ENCODE results near the gene ZSWIM1. TPM values are rescaled to one million over a fixed set of nuclear protein-coding genes. Genes with fewer than 3 reads are reported as not detected.

ZSWIM1 gene
- total and polyA plus RNA-seq, 4 donors = 2.9 to 8.2 (median 4.3) TPM

- 47 to 64% methylated on average over 7 of the region's 7 CpGs for WGBS, 2 donors
- ATAC-seq (ENCODE audit: low FRiP score) (no peak), DNase-seq (no peak)
- H3K4me3 ChIP-seq (ENCODE audit: low read length in 2 of 2) = no peak overlapping the region
- H3K9me3 ChIP-seq (ENCODE audit: control insufficient read depth, low read length) = no peaks in the 10 kb centered on the region
- no peaks in the 10 kb centered on the region for H3K4me1 ChIP-seq (ENCODE audit: control insufficient read depth in 1 of 2, insufficient read depth in 2 of 2, low read length in 2 of 2)
- H3K27me3 ChIP-seq (ENCODE audit: control insufficient read depth in 1 of 2, insufficient read depth in 2 of 2, low read length in 1 of 2) = no peaks in the 10 kb centered on the region
- intact Hi-C loops (cut with DNase I) = no loop called here
- H3K27ac ChIP-seq (ENCODE audit: low read depth in 1 of 2, low read length in 2 of 2) = no peak overlapping the region
- H3K36me3 ChIP-seq (ENCODE audit: control insufficient read depth in 1 of 2, insufficient read depth in 2 of 2, low read length in 1 of 2) = no peaks in the 10 kb centered on the region
These were observed 20.3 kb upstream of the ZSWIM1 start for GRCh38 chr20:45860560-45861220.

- no peaks in the 10 kb centered on the region for H3K4me1 ChIP-seq (ENCODE audit: control insufficient read depth in 1 of 2, insufficient read depth in 2 of 2, low read length in 2 of 2)
- H3K9me3 ChIP-seq (ENCODE audit: control insufficient read depth, low read length) = no peaks in the 10 kb centered on the region
- H3K36me3 ChIP-seq (ENCODE audit: control insufficient read depth in 1 of 2, insufficient read depth in 2 of 2, low read length in 1 of 2) = no peaks in the 10 kb centered on the region
- 85 to 86% methylated on average over 7 of the region's 7 CpGs for WGBS, 2 donors
- intact Hi-C loops (cut with DNase I) = no loop called here
- no peak for ATAC-seq (ENCODE audit: low FRiP score)
- no peak overlapping the region for H3K4me3 ChIP-seq (ENCODE audit: low read length in 2 of 2)
- no peaks in the 10 kb centered on the region for H3K27me3 ChIP-seq (ENCODE audit: control insufficient read depth in 1 of 2, insufficient read depth in 2 of 2, low read length in 1 of 2)
- DNase-seq = no peak
- no peak overlapping the region for H3K27ac ChIP-seq (ENCODE audit: low read depth in 1 of 2, low read length in 2 of 2)
These were observed 19.6 kb upstream of the ZSWIM1 start for GRCh38 chr20:45861221-45862075.

- intact Hi-C loops (cut with DNase I) = no loop called here
- no peaks in the 10 kb centered on the region for H3K36me3 ChIP-seq (ENCODE audit: control insufficient read depth in 1 of 2, insufficient read depth in 2 of 2, low read length in 1 of 2)
- H3K27me3 ChIP-seq (ENCODE audit: control insufficient read depth in 1 of 2, insufficient read depth in 2 of 2, low read length in 1 of 2) = no peaks in the 10 kb centered on the region
- no peak overlapping the region for H3K27ac ChIP-seq (ENCODE audit: low read depth in 1 of 2, low read length in 2 of 2)
- WGBS, 2 donors = 88 to 91% methylated on average over 7 of the region's 7 CpGs
- H3K9me3 ChIP-seq (ENCODE audit: control insufficient read depth, low read length) = no peaks in the 10 kb centered on the region
- H3K4me3 ChIP-seq (ENCODE audit: low read length in 2 of 2) = no peak overlapping the region
- ATAC-seq (ENCODE audit: low FRiP score) (no peak), DNase-seq (no peak)
- H3K4me1 ChIP-seq (ENCODE audit: control insufficient read depth in 1 of 2, insufficient read depth in 2 of 2, low read length in 2 of 2) = no peaks in the 10 kb centered on the region
These were observed 17.2 kb upstream of the ZSWIM1 start for GRCh38 chr20:45863543-45864470.

GRCh38 chr20:45866454-45866853 lies 14.6 kb upstream of the ZSWIM1 start:
- Histone ChIP-seq H3K27ac (ENCODE audit: low read depth in 1 of 2, low read length in 2 of 2) (no peak overlapping the region), H3K27me3 (ENCODE audit: control insufficient read depth in 1 of 2, insufficient read depth in 2 of 2, low read length in 1 of 2) (no peaks in the 10 kb centered on the region), H3K9me3 (ENCODE audit: control insufficient read depth, low read length) (no peaks in the 10 kb centered on the region), H3K4me3 (ENCODE audit: low read length in 2 of 2) (no peak overlapping the region), H3K4me1 (ENCODE audit: control insufficient read depth in 1 of 2, insufficient read depth in 2 of 2, low read length in 2 of 2) (no peaks in the 10 kb centered on the region), H3K36me3 (ENCODE audit: control insufficient read depth in 1 of 2, insufficient read depth in 2 of 2, low read length in 1 of 2) (no peaks in the 10 kb centered on the region)
- 95% methylated on average over 5 of the region's 5 CpGs for WGBS, 2 donors
- DNase-seq = no peak
- intact Hi-C loops (cut with DNase I) = no loop called here
- no peak for ATAC-seq (ENCODE audit: low FRiP score)

GRCh38 chr20:45867136-45867818 lies 13.8 kb upstream of the ZSWIM1 start:
- Histone ChIP-seq H3K36me3 (ENCODE audit: control insufficient read depth in 1 of 2, insufficient read depth in 2 of 2, low read length in 1 of 2) (no peaks in the 10 kb centered on the region), H3K27me3 (ENCODE audit: control insufficient read depth in 1 of 2, insufficient read depth in 2 of 2, low read length in 1 of 2) (no peaks in the 10 kb centered on the region), H3K27ac (ENCODE audit: low read depth in 1 of 2, low read length in 2 of 2) (no peak overlapping the region), H3K4me1 (ENCODE audit: control insufficient read depth in 1 of 2, insufficient read depth in 2 of 2, low read length in 2 of 2) (no peaks in the 10 kb centered on the region), H3K4me3 (ENCODE audit: low read length in 2 of 2) (no peak overlapping the region), H3K9me3 (ENCODE audit: control insufficient read depth, low read length) (no peaks in the 10 kb centered on the region)
- ATAC-seq (ENCODE audit: low FRiP score) (no peak), DNase-seq (no peak)
- WGBS, 2 donors = 81 to 82% methylated on average over 6 of the region's 6 CpGs
- intact Hi-C loops (cut with DNase I) = no loop called here

- no peak overlapping the region for H3K4me3 ChIP-seq (ENCODE audit: low read length in 2 of 2)
- intact Hi-C loops (cut with DNase I) = no loop called here
- H3K36me3 ChIP-seq (ENCODE audit: control insufficient read depth in 1 of 2, insufficient read depth in 2 of 2, low read length in 1 of 2) = no peaks in the 10 kb centered on the region
- H3K4me1 ChIP-seq (ENCODE audit: control insufficient read depth in 1 of 2, insufficient read depth in 2 of 2, low read length in 2 of 2) = no peaks in the 10 kb centered on the region
- no peak overlapping the region for H3K27ac ChIP-seq (ENCODE audit: low read depth in 1 of 2, low read length in 2 of 2)
- DNase-seq (no peak), ATAC-seq (ENCODE audit: low FRiP score) (no peak)
- H3K27me3 ChIP-seq (ENCODE audit: control insufficient read depth in 1 of 2, insufficient read depth in 2 of 2, low read length in 1 of 2) = no peaks in the 10 kb centered on the region
- no peaks in the 10 kb centered on the region for H3K9me3 ChIP-seq (ENCODE audit: control insufficient read depth, low read length)
These were observed 13.2 kb upstream of the ZSWIM1 start for GRCh38 chr20:45867819-45868176.

- Histone ChIP-seq H3K9me3 (ENCODE audit: control insufficient read depth, low read length) (no peaks in the 10 kb centered on the region), H3K27ac (ENCODE audit: low read depth in 1 of 2, low read length in 2 of 2) (no peak overlapping the region), H3K27me3 (ENCODE audit: control insufficient read depth in 1 of 2, insufficient read depth in 2 of 2, low read length in 1 of 2) (no peaks in the 10 kb centered on the region), H3K36me3 (ENCODE audit: control insufficient read depth in 1 of 2, insufficient read depth in 2 of 2, low read length in 1 of 2) (peaks cover 0 to 8% of the 10 kb centered on the region in 2 donors), H3K4me3 (ENCODE audit: low read length in 2 of 2) (no peak overlapping the region), H3K4me1 (ENCODE audit: control insufficient read depth in 1 of 2, insufficient read depth in 2 of 2, low read length in 2 of 2) (no peaks in the 10 kb centered on the region)
- 87 to 88% methylated on average over 4 of the region's 4 CpGs for WGBS, 2 donors
- DNase-seq (no peak), ATAC-seq (ENCODE audit: low FRiP score) (no peak)
- intact Hi-C loops (cut with DNase I) = no loop called here
These were observed 8.4 kb upstream of the ZSWIM1 start for GRCh38 chr20:45872626-45873025.

- WGBS, 2 donors = 71 to 89% methylated on average over 1 of the region's 1 CpG
- DNase-seq = no peak
These were observed 7.5 kb upstream of the ZSWIM1 start for GRCh38 chr20:45873409-45874103.

More at GRCh38 chr20:45873409-45874103, 7.5 kb upstream of the ZSWIM1 start:
- peaks cover 0 to 10% of the 10 kb centered on the region in 2 donors for H3K36me3 ChIP-seq (ENCODE audit: control insufficient read depth in 1 of 2, insufficient read depth in 2 of 2, low read length in 1 of 2)
- no peak for ATAC-seq (ENCODE audit: low FRiP score)
- H3K4me1 ChIP-seq (ENCODE audit: control insufficient read depth in 1 of 2, insufficient read depth in 2 of 2, low read length in 2 of 2) = no peaks in the 10 kb centered on the region
- no peak overlapping the region for H3K27ac ChIP-seq (ENCODE audit: low read depth in 1 of 2, low read length in 2 of 2)
- no peak overlapping the region for H3K4me3 ChIP-seq (ENCODE audit: low read length in 2 of 2)
- H3K9me3 ChIP-seq (ENCODE audit: control insufficient read depth, low read length) = no peaks in the 10 kb centered on the region
- no peaks in the 10 kb centered on the region for H3K27me3 ChIP-seq (ENCODE audit: control insufficient read depth in 1 of 2, insufficient read depth in 2 of 2, low read length in 1 of 2)
- intact Hi-C loops (cut with DNase I) = no loop called here
